Upper lobe of left lung (tissue), 6 donors: Measurements from ENCODE around the gene PKN2. TPM values are rescaled to one million over a fixed set of nuclear protein-coding genes. Genes with fewer than 3 reads are reported as not detected.
"Not testable (repeated sequence)": the region's sequence is repeated elsewhere in the genome, so short reads cannot be mapped to it uniquely, and the experiment has no call there.

Experiments used
- ATAC-seq, 2 donors: fragments of 200-7000 bp; cut with Tn5 transposase; one replicate each; pipeline ENCODE4 v1.9.1; 2022; ENCODE audit warnings: mild to moderate bottlenecking in 2 of 2, moderate library complexity in 2 of 2; ENCODE audit not compliant: low FRiP score in 2 of 2
- DNase-seq, 2 donors: peaks; one replicate each; pipeline ENCODE4 v3.0.0-alpha.2; 2019 to 2020
- H3K27ac ChIP-seq, 4 donors: fragments of 200-600 bp; sonication (generic); one replicate each; pipeline ENCODE4 v1.5.1; 2016 to 2019
- H3K27me3 ChIP-seq, 4 donors: fragments of 200-600 bp; sonication (generic); one replicate each; pipeline ENCODE4 v1.5.1; 2017 to 2019
- H3K36me3 ChIP-seq, 4 donors: fragments of 200-600 bp; sonication (generic); one replicate each; pipeline ENCODE4 v1.5.1; 2016 to 2019
- H3K4me1 ChIP-seq, 4 donors: fragments of 200-600 bp; sonication (generic); one replicate each; pipeline ENCODE4 v1.5.1; 2018 to 2019
- H3K4me3 ChIP-seq, 4 donors: fragments of 200-600 bp; sonication (generic); one replicate each; pipeline ENCODE4 v1.5.1; 2017 to 2019; ENCODE audit warnings: mild to moderate bottlenecking in 2 of 4, moderate library complexity in 1 of 4
- H3K9me3 ChIP-seq, 4 donors: fragments of 200-600 bp; sonication (generic); one replicate each; pipeline ENCODE4 v1.5.1; 2018 to 2019
- EP300 ChIP-seq, 4 donors: sonication (generic); formaldehyde crosslinking; IDR thresholded peaks; one replicate each; pipeline ENCODE4 v1.5.1; 2017; ENCODE audit warnings: antibody characterized with exemption in 4 of 4, control low read depth in 2 of 4
- POLR2A ChIP-seq, 4 donors: fragments of 450-650 bp; IDR thresholded peaks; one replicate each; pipeline ENCODE4 v1.5.1; 2016 to 2017; ENCODE audit warnings: antibody characterized with exemption in 4 of 4, mild to moderate bottlenecking in 2 of 4
- POLR2AphosphoS5 ChIP-seq, 2 donors: sonication (generic); formaldehyde crosslinking; IDR thresholded peaks; one replicate each; pipeline ENCODE4 v1.5.1; 2017; ENCODE audit warnings: antibody characterized with exemption in 2 of 2
- WGBS, 2 donors: methylation state at CpG; one replicate each; pipeline ENCODE4 v1.1.5; 2017 to 2018; 5-methylcytosine and 5-hydroxymethylcytosine counted together
- total RNA-seq, 6 donors: library from RNA; depleted of rRNA in 4 of 6; stranded (reverse); fragments of >200 nt in 4 of 6; gene quantifications; one replicate each; pipeline versions ENCODE4 v1.1.0 to v1.2.1, GENCODE V29; 2016 to 2021
- TF ChIP-seq, protein P1 (sequence below), 6 experiments: fragments of 450-650 bp in 4 of 6; fragments of 200-600 bp in 2 of 6; sonication (generic) in 2 of 6; IDR thresholded peaks; one replicate each; pipeline ENCODE4 v1.5.1; 2016 to 2019; ENCODE audit warnings: antibody characterized with exemption in 6 of 6
- donor health status: DM: no; HTN: no; CAD: no; lungs with moderate emphysema.
- donor health status: DM: no; HTN: yes; CAD: no; lungs with severe emphysema.

Gene PKN2
- total RNA-seq, 6 donors from 2014 or later, result 33.0 to 108 (median 37.6) TPM

DNA sequence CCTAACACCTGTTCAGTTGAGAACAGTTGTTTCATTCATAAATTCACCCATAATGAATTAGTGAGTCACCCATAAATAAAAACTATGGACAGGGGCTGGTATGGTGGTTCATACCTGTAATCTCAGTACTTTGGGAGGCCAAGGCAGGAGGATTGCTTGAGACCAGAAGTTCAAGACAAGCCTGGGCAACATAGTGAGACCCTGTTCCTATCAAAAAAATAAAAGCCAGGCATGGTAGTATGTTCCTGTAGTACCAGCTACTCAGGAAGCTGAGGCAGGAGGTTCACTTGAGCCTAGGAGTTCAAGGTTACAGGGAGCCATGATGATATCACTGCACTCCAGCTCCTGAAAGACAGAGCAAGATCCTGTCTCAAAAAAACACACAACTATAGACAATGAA, 128.3 kb downstream of the PKN2 start:
- Histone ChIP-seq H3K4me3 (no peak overlapping the region), H3K27ac (no peak overlapping the region), H3K27me3 (no peaks in the 10 kb centered on the region), H3K36me3 (peaks cover 2 to 66% (median 18%) of the 10 kb centered on the region in 4 donors), H3K9me3 (no peaks in the 10 kb centered on the region), H3K4me1 (no peaks in the 10 kb centered on the region)
- DNase-seq, result no peak
- TF ChIP-seq, protein P1, sequence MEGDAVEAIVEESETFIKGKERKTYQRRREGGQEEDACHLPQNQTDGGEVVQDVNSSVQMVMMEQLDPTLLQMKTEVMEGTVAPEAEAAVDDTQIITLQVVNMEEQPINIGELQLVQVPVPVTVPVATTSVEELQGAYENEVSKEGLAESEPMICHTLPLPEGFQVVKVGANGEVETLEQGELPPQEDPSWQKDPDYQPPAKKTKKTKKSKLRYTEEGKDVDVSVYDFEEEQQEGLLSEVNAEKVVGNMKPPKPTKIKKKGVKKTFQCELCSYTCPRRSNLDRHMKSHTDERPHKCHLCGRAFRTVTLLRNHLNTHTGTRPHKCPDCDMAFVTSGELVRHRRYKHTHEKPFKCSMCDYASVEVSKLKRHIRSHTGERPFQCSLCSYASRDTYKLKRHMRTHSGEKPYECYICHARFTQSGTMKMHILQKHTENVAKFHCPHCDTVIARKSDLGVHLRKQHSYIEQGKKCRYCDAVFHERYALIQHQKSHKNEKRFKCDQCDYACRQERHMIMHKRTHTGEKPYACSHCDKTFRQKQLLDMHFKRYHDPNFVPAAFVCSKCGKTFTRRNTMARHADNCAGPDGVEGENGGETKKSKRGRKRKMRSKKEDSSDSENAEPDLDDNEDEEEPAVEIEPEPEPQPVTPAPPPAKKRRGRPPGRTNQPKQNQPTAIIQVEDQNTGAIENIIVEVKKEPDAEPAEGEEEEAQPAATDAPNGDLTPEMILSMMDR (IDR thresholded peaks at IDR 0.05), result no peak
- TF ChIP-seq POLR2A (IDR thresholded peaks at IDR 0.05) (no peak), EP300 (IDR thresholded peaks at IDR 0.05) (no peak), POLR2AphosphoS5 (IDR thresholded peaks at IDR 0.05) (no peak)
- no peak for ATAC-seq

DNA sequence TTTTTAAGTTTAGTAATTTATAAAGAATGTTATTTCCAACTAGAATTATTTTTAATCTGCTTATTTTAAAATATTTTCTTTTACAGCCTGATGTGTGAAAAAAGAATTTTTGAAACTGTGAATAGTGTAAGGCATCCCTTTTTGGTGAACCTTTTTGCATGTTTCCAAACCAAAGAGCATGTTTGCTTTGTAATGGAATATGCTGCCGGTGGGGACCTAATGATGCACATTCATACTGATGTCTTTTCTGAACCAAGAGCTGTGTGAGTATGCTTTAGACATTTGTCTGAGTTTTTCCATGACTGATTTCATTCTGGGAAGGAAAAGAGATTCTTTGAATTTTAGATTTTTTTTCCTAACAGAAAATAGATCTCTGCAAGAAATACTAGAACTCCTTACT, 129.4 kb downstream of the PKN2 start:
- Histone ChIP-seq H3K4me3 (no peak overlapping the region), H3K9me3 (no peaks in the 10 kb centered on the region), H3K4me1 (no peaks in the 10 kb centered on the region), H3K36me3 (peaks cover 2 to 63% (median 15%) of the 10 kb centered on the region in 4 donors), H3K27ac (no peak overlapping the region), H3K27me3 (no peaks in the 10 kb centered on the region)
- 93 to 95% methylated on average over 1 of the region's 1 CpG for WGBS, 2 donors
- DNase-seq (no peak), ATAC-seq (no peak)
- no peak for TF ChIP-seq EP300 (IDR thresholded peaks at IDR 0.05)

DNA sequence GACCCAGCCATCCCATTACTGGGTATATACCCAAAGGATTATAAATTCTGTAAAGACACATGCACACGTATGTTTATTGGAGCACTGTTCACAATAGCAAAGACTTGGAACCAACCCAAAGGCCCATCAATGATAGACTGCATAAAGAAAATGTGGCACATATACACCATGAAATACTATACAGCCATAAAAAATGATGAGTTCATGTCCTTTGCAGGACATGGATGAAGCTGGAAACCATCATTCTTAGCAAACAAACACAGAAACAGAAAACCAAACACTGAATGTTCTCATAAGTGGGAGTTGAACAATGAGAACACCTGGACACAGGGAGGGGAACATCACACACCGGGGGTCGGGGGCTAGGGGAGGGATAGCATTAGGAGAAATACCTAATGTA, 135.6 kb downstream of the PKN2 start:
- not testable (repeated sequence) for DNase-seq, ATAC-seq, H3K4me3 ChIP-seq, H3K9me3 ChIP-seq, H3K27me3 ChIP-seq, H3K27ac ChIP-seq, H3K4me1 ChIP-seq
- WGBS, 2 donors, result 91 to 98% methylated on average over 3 of the region's 3 CpGs
- H3K36me3 ChIP-seq, result peaks cover 2 to 53% (median 19%) of the 10 kb centered on the region in 4 donors

DNA sequence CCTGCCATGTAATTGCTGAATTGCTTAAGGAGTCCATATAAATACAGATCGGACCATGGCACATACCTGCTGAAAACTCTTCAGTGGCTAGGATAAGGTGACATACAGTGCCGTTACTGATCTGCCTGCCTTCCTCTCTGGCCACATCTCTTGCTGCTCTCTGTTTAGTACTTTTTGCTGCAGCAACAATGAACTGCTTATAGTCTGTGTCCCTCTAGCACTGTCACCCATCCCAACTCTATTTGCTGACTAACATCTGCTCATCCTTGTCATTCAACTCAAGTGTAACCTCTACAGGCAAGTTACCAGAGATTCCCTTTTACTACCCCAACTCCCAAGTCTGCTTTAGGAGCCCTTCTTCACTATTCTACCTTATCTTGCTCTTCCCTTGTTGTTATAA, 141.6 kb downstream of the PKN2 start:
- H3K36me3 ChIP-seq, result peaks cover 0 to 49% (median 11%) of the 10 kb centered on the region in 4 donors
- TF ChIP-seq EP300 (IDR thresholded peaks at IDR 0.05) (no peak), POLR2A (IDR thresholded peaks at IDR 0.05) (no peak), POLR2AphosphoS5 (IDR thresholded peaks at IDR 0.05) (no peak)
- TF ChIP-seq, protein P1 (IDR thresholded peaks at IDR 0.05), result no peak

DNA sequence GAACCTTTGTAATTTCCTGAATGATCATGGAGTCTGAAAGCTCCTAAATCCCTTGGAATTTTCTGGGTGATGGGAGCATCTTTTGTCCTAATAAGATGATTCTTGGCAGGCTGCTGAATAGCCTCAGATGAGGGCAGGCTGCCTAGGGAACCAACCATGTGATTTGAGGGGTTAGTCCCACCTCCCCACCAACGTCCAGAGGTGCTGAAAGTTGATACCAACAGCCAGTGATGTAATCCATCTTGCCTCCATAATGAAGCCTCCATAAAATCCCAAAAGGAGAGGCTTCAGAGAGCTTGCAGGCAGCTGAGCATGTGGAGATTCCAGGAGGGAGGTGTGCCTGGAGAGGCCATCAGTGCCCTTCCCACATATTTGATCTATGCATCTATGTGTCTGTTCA, 163.6 kb downstream of the PKN2 start:
- DNase-seq (no peak), ATAC-seq (no peak)
- 20 to 50% methylated on average over 1 of the region's 1 CpG for WGBS, 2 donors
- no peaks in the 10 kb centered on the region for H3K4me1 ChIP-seq
- H3K27me3 ChIP-seq, result no peaks in the 10 kb centered on the region
- H3K36me3 ChIP-seq, result peaks cover 2 to 15% (median 8%) of the 10 kb centered on the region in 4 donors
- H3K9me3 ChIP-seq, result no peaks in the 10 kb centered on the region
- H3K4me3 ChIP-seq, result no peak overlapping the region
- TF ChIP-seq, protein P1 (IDR thresholded peaks at IDR 0.05), result no peak
- TF ChIP-seq EP300 (IDR thresholded peaks at IDR 0.05) (no peak), POLR2AphosphoS5 (IDR thresholded peaks at IDR 0.05) (no peak), POLR2A (IDR thresholded peaks at IDR 0.05) (no peak)
- H3K27ac ChIP-seq, result no peak overlapping the region

More for the DNA sequence above, 141.6 kb downstream of the PKN2 start:
- 98 to 100% methylated on average over 2 of the region's 2 CpGs for WGBS, 2 donors
- DNase-seq, result no peak
- no peaks in the 10 kb centered on the region for H3K27me3 ChIP-seq
- no peak for ATAC-seq
- no peaks in the 10 kb centered on the region for H3K4me1 ChIP-seq
- H3K4me3 ChIP-seq, result no peak overlapping the region
- no peaks in the 10 kb centered on the region for H3K9me3 ChIP-seq
- no peak overlapping the region for H3K27ac ChIP-seq

DNA sequence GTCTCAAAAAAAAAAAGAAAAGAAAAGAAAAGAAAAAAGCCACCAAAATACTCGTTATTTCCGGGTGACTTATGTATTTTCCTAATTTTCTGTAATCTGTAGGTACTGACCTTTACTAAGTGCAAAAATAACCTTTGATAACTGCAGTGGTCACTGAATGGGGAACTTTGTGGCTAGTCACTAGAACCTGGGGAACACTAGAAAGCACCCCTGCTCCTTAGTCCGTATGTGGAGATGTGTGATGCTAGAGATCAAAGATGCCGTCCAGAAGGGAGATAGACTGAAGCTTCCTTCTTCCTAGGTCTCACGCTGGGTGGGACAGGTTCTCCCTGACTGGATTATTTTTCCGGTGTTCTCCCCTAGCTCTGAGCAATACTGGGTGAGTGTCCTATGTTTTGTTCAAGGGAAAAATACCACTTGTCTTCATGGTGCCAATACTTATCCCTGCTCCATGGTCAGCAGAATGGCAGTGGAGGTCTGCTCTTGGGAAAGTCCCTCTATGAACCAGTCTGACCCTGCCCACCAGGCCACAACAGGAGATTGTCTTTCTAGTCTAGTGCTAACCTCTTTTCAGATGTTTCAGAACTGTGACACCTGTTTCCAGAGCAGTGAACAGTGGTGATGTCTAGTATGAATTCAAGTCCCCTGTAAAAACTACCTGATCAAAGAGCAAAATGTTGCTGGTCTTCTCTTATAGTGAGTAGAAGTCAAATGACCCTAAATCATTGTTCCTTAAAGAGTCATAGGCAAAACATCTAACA, 167.4 kb downstream of the PKN2 start:
- WGBS, 2 donors, result 91 to 92% methylated on average over 5 to 6 of the region's 6 CpGs
- TF ChIP-seq EP300 (IDR thresholded peaks at IDR 0.05), result no peak
- TF ChIP-seq, protein P1 (IDR thresholded peaks at IDR 0.05), result no peak
- TF ChIP-seq POLR2A (IDR thresholded peaks at IDR 0.05), result no peak
- no peak for TF ChIP-seq POLR2AphosphoS5 (IDR thresholded peaks at IDR 0.05)
- Histone ChIP-seq H3K27me3 (no peaks in the 10 kb centered on the region), H3K4me1 (no peaks in the 10 kb centered on the region), H3K4me3 (no peak overlapping the region), H3K9me3 (no peaks in the 10 kb centered on the region), H3K36me3 (peaks cover 12 to 54% (median 21%) of the 10 kb centered on the region in 4 donors), H3K27ac (no peak overlapping the region)
- DNase-seq (no peak), ATAC-seq (no peak)
